Pancreas (tissue), 10 donors: ENCODE measurements around the gene RIMBP2. TPM values are rescaled to one million over a fixed set of nuclear protein-coding genes. Genes with fewer than 3 reads are reported as not detected.

Experiments used
- ATAC-seq, 4 donors: fragments of 200-7000 bp; cut with Tn5 transposase; one replicate each; pipeline versions ENCODE4 v1.8.0 to v1.9.1; 2020; ENCODE audit warnings: mild to moderate bottlenecking in 4 of 4, moderate library complexity in 4 of 4
- DNase-seq, 6 donors: peaks; one replicate each; pipeline ENCODE4 v3.0.0-alpha.2; 2020
- FAIRE-seq: peaks from 2 replicates; lab custom pipeline; 2012; peaks lifted over from hg19 to GRCh38; lab: Jason Lieb, UNC
- H3K27ac ChIP-seq, 4 donors: fragments of 200-600 bp; sonication (generic); 1 replicate in 3 of 4; 2 replicates in 1 of 4; pipeline versions ENCODE4 v1.5.0 to v1.8.0; 2020
- H3K27me3 ChIP-seq, 4 donors: fragments of 200-600 bp; one replicate each; pipeline ENCODE4 v1.8.0; 2021
- H3K36me3 ChIP-seq, 3 donors: fragments of 200-600 bp; sonication (generic) in 1 of 3; one replicate each; pipeline versions ENCODE4 v1.5.0 to v1.8.0; 2020 to 2021
- H3K4me1 ChIP-seq, 3 donors: fragments of 200-600 bp; one replicate each; pipeline ENCODE4 v1.8.0; 2021
- H3K4me3 ChIP-seq, 4 donors: fragments of 200-600 bp; sonication (generic) in 2 of 4; one replicate each; pipeline versions ENCODE4 v1.5.0 to v1.8.0; 2020 to 2021
- H3K9me3 ChIP-seq, 4 donors: fragments of 200-600 bp; one replicate each; pipeline ENCODE4 v1.8.0; 2021
- CTCF ChIP-seq, 4 donors: fragments of 200-600 bp; sonication (generic) in 3 of 4; IDR thresholded peaks; one replicate each; pipeline versions ENCODE4 v1.5.0 to v1.8.0; 2021; ENCODE audit warnings: antibody characterized with exemption in 4 of 4
- WGBS, 2 donors: extraction: QIAGEN DNeasy Blood & Tissue Kit; methylation state at CpG; one replicate each; pipeline ENCODE4 v1.1.7; 2013; 5-methylcytosine and 5-hydroxymethylcytosine counted together
- intact Hi-C, 3 donors: fragments of 100-400 bp; cut with DNase I; formaldehyde crosslinking; loops; one replicate each; pipeline versions ENCODE4 v1.11.1 to v1.14.2; 2022
- polyA plus RNA-seq, 2 donors: library from polyadenylated mRNA; stranded (reverse); fragments of 200-250 nt; gene quantifications; one replicate each; pipeline ENCODE4 v1.2.3, GENCODE V29; 2013
- total RNA-seq, 6 donors: library from RNA; stranded (reverse); fragmentation: NEBNext Ultra II Directional in 4 of 6; extraction: Animal tissue kit (Norgen Biotek cat#: 25700) in 4 of 6; gene quantifications; one replicate each; pipeline versions ENCODE4 v1.2.1 to v1.2.4, GENCODE V29; 2021 to 2023
- donor health status: healthy with polysubstance abuse.
- donor health status: DM: no; HTN: no; CAD: no; lungs with moderate emphysema.
- donor health status: DM: no; HTN: no; CAD: no.
- donor health status: control.
- donor health status: control.
- donor health status: Bipolar disorder and iron deficiency.
- donor health status: DM: yes; HTN: yes; CAD: no.
- donor health status: DM: no; HTN: no; CAD: no.
- donor health status: DM: no; HTN: no; CAD: no.
- donor health status: DM: yes; HTN: yes; CAD: no.

Gene RIMBP2
- total and polyA plus RNA-seq, 8 donors: 1.6 to 14.9 (median 3.9) TPM

- 31 to 34% methylated on average over 14 of the region's 14 CpGs for WGBS, 2 donors
- no peak overlapping the region for H3K27ac ChIP-seq
These were observed 358.3 kb downstream of the RIMBP2 start for GRCh38 chr12:130357729-130358330.

GRCh38 chr12:130357241-130357640 lies 358.9 kb downstream of the RIMBP2 start:
- ATAC-seq: no peak
- no peak for TF ChIP-seq CTCF (IDR thresholded peaks at IDR 0.05)
- H3K27ac ChIP-seq: no peak overlapping the region
- no peaks in the 10 kb centered on the region for H3K9me3 ChIP-seq
- no peak overlapping the region for H3K4me3 ChIP-seq
- no peak for DNase-seq
- H3K4me1 ChIP-seq: no peaks in the 10 kb centered on the region
- H3K36me3 ChIP-seq: no peaks in the 10 kb centered on the region
- intact Hi-C loops: no loop called here
- WGBS, 2 donors: 52 to 59% methylated on average over 8 of the region's 8 CpGs
- peaks cover 0 to 14% (median 3%) of the 10 kb centered on the region in 4 donors for H3K27me3 ChIP-seq
- FAIRE-seq: no peak

More at GRCh38 chr12:130357729-130358330, 358.3 kb downstream of the RIMBP2 start:
- no peak for FAIRE-seq
- H3K9me3 ChIP-seq: no peaks in the 10 kb centered on the region
- ATAC-seq: no peak
- no peaks in the 10 kb centered on the region for H3K4me1 ChIP-seq
- no peaks in the 10 kb centered on the region for H3K36me3 ChIP-seq
- no peak for DNase-seq
- TF ChIP-seq CTCF (IDR thresholded peaks at IDR 0.05): no peak
- intact Hi-C loops: no loop called here
- no peak overlapping the region for H3K4me3 ChIP-seq
- peaks cover 0 to 15% (median 3%) of the 10 kb centered on the region in 4 donors for H3K27me3 ChIP-seq

- no peak for ATAC-seq
These were observed 359.9 kb downstream of the RIMBP2 start for GRCh38 chr12:130356222-130356621.

GRCh38 chr12:130354407-130354806 lies 361.7 kb downstream of the RIMBP2 start:
- Histone ChIP-seq H3K4me1 (no peaks in the 10 kb centered on the region), H3K27me3 (peaks cover 0 to 6% (median 0%) of the 10 kb centered on the region in 4 donors), H3K27ac (no peak overlapping the region), H3K9me3 (no peaks in the 10 kb centered on the region), H3K36me3 (no peaks in the 10 kb centered on the region), H3K4me3 (no peak overlapping the region)
- no peak for TF ChIP-seq CTCF (IDR thresholded peaks at IDR 0.05)
- DNase-seq: no peak
- ATAC-seq: no peak
- intact Hi-C loops: no loop called here
- 43 to 51% methylated on average over 7 of the region's 7 CpGs for WGBS, 2 donors
- no peak for FAIRE-seq

More at GRCh38 chr12:130356222-130356621, 359.9 kb downstream of the RIMBP2 start:
- no peaks in the 10 kb centered on the region for H3K9me3 ChIP-seq
- peaks cover 0 to 6% (median 2%) of the 10 kb centered on the region in 4 donors for H3K27me3 ChIP-seq
- FAIRE-seq: no peak
- TF ChIP-seq CTCF (IDR thresholded peaks at IDR 0.05): no peak
- H3K4me3 ChIP-seq: no peak overlapping the region
- H3K27ac ChIP-seq: no peak overlapping the region
- H3K36me3 ChIP-seq: no peaks in the 10 kb centered on the region
- H3K4me1 ChIP-seq: no peaks in the 10 kb centered on the region
- WGBS, 2 donors: 42 to 49% methylated on average over 8 of the region's 8 CpGs
- intact Hi-C loops: no loop called here
- no peak for DNase-seq

GRCh38 chr12:130353081-130353480 lies 363.0 kb downstream of the RIMBP2 start:
- Histone ChIP-seq H3K27ac (no peak overlapping the region), H3K27me3 (peaks cover 0 to 6% (median 0%) of the 10 kb centered on the region in 4 donors), H3K4me1 (no peaks in the 10 kb centered on the region), H3K4me3 (no peak overlapping the region), H3K36me3 (no peaks in the 10 kb centered on the region), H3K9me3 (no peaks in the 10 kb centered on the region)
- no peak for ATAC-seq
- no peak for FAIRE-seq
- no peak for DNase-seq
- no peak for TF ChIP-seq CTCF (IDR thresholded peaks at IDR 0.05)
- intact Hi-C loops: no loop called here
